Chondrocyte (in vitro differentiated cells): Measurements from ENCODE around the gene MED26. TPM values are rescaled to one million over a fixed set of nuclear protein-coding genes. Genes with fewer than 3 reads are reported as not detected.
"Not testable (repeated sequence)": the region's sequence is repeated elsewhere in the genome, so short reads cannot be mapped to it uniquely, and the experiment has no call there.

Source experiments
- DNase-seq: peaks from one replicate; pipeline ENCODE4 v3.0.0; 2021; ENCODE audit warnings: mixed read lengths, low spot score
- H3K27ac Mint-ChIP-seq: one replicate; pipeline ENCODE4 v1.8.0; 2021; ENCODE audit warnings: mild to moderate bottlenecking, moderate library complexity, mixed read lengths; ENCODE audit not compliant: unreplicated experiment
- H3K27me3 Mint-ChIP-seq: 2 replicates; pipeline ENCODE4 v1.8.0; 2021; ENCODE audit warnings: low read depth, mixed read lengths
- H3K36me3 Mint-ChIP-seq: 2 replicates; pipeline ENCODE4 v1.8.0; 2021; ENCODE audit warnings: low read depth, mixed read lengths
- H3K4me1 Mint-ChIP-seq: 2 replicates; pipeline ENCODE4 v1.8.0; 2021; ENCODE audit warnings: low read depth, mild to moderate bottlenecking, mixed read lengths
- H3K4me3 Mint-ChIP-seq: one replicate; pipeline ENCODE4 v1.8.0; 2021; ENCODE audit warnings: mild to moderate bottlenecking, moderate library complexity, mixed read lengths; ENCODE audit not compliant: unreplicated experiment
- H3K9me3 Mint-ChIP-seq: 2 replicates; pipeline ENCODE4 v1.8.0; 2021; ENCODE audit warnings: low read depth, mixed read lengths
- total RNA-seq: library from RNA; stranded (reverse); gene quantifications from 3 replicates; pipeline ENCODE4 v1.2.1, GENCODE V29; 2021
- TF ChIP-seq, protein P1 (sequence below): fragments of 200-600 bp; sonication (generic); IDR thresholded peaks from 2 replicates; pipeline ENCODE4 v1.5.0; 2021; ENCODE audit warnings: antibody characterized with exemption, mild to moderate bottlenecking, moderate library complexity

MED26 gene
- total RNA-seq, 1 donor from 2014 or later: 8.7 TPM

DNA sequence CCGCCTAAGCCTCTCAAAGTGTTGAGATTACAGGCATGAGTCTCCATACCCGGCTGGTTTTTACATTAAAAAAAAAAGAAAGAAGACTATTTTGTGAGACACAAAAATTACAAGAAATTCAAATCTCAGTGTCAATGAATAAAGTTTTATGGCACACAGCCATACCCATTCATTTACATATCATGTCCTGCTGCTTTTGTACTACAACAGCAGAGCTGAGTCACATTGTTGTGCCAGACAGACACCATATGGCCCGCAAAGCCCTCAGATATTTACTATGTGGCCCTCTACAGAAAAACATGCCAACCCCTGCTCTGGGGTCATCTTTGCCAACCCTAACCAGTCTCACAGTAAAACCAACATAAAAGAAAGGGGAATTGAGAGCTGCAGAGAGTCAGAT is 26.6 kb upstream of the MED26 start:
- no peak for DNase-seq
- H3K9me3 Mint-ChIP-seq: no peaks in the 10 kb centered on the region
- peaks cover 30% of the 10 kb centered on the region for H3K36me3 Mint-ChIP-seq
- H3K4me3 Mint-ChIP-seq: no peak overlapping the region
- TF ChIP-seq, protein P1, sequence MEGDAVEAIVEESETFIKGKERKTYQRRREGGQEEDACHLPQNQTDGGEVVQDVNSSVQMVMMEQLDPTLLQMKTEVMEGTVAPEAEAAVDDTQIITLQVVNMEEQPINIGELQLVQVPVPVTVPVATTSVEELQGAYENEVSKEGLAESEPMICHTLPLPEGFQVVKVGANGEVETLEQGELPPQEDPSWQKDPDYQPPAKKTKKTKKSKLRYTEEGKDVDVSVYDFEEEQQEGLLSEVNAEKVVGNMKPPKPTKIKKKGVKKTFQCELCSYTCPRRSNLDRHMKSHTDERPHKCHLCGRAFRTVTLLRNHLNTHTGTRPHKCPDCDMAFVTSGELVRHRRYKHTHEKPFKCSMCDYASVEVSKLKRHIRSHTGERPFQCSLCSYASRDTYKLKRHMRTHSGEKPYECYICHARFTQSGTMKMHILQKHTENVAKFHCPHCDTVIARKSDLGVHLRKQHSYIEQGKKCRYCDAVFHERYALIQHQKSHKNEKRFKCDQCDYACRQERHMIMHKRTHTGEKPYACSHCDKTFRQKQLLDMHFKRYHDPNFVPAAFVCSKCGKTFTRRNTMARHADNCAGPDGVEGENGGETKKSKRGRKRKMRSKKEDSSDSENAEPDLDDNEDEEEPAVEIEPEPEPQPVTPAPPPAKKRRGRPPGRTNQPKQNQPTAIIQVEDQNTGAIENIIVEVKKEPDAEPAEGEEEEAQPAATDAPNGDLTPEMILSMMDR: no peak
- no peak overlapping the region for H3K27ac Mint-ChIP-seq
- H3K4me1 Mint-ChIP-seq: peaks cover 20% of the 10 kb centered on the region
- H3K27me3 Mint-ChIP-seq: no peaks in the 10 kb centered on the region

DNA sequence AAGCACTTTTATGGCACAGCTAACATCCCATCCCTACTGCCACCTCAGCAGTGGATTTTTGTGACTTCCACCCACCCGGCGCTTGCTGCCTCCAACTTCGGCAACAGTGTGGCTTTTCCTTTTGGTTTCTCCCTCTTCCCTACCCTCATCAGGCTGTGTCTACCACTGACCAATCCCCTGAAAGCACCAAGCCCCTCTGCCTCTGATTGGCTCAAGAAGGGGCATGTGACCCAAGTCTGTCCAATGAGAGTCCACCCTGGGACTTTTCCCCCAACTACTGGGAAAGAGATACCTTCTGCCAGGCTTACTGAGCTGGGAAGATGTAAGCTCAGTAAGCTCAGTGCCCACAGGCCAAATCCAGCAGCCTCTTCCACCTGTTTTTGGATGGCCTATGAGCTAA is 26.1 kb upstream of the MED26 start:
- Mint-ChIP-seq H3K36me3 (peaks cover 30% of the 10 kb centered on the region), H3K27ac (no peak overlapping the region), H3K9me3 (no peaks in the 10 kb centered on the region), H3K4me1 (peaks cover 15% of the 10 kb centered on the region), H3K27me3 (no peaks in the 10 kb centered on the region), H3K4me3 (no peak overlapping the region)
- TF ChIP-seq, protein P1: no peak
- no peak for DNase-seq

DNA sequence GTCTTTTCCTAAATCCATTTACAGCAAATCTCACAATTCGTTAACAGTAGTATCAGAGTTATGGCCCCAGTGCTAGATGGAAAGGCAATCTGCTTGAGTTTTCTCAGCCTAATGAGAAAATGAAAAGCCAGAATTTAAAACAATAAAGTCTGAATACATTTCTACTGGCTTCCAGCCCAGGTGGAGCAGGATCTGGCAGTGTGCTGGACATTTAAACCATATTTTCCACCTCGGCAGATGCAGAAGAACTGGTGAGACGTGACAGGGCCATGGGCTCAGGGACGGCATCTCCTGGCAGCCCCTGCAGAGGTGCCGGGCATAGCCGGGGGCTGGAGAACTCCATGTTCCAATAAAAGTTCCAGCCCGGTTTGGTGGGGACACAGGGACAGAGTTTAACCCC is 24.9 kb upstream of the MED26 start:
- H3K9me3 Mint-ChIP-seq: no peaks in the 10 kb centered on the region

DNA sequence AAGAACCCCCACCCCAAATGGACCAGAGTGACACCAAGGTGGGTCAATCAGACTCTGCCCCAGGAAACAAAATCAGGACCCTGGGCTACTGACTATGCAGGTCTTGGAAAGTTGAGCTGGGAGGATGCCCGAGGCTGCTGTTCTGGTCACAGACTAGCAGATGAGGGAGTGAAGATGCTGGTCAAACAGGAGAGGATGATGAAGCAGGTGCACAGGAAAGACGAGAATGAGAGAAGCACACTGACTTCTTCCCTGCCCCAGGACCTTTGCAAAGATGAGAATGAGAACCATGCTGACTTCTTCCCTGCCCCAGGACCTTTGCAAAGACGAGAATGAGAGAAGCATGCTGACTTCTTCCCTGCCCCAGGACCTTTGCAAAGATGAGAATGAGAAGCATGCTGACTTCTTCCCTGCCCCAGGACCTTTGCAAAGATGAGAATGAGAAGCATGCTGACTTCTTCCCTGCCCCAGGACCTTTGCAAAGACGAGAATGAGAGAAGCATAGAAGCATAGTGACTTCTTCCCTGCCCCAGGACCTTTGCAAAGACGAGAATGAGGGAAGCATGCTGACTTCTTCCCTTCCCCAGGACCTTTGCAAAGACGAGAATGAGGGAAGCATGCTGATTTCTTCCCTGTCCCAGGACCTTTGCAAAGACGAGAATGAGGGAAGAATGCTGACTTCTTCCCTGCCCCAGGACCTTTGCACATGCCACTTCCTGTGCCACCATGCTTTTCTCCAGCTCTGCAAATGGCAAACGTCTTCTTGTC is 23.6 kb upstream of the MED26 start:
- not testable (repeated sequence) for DNase-seq

More for the DNA sequence above, 24.9 kb upstream of the MED26 start:
- TF ChIP-seq, protein P1: no peak
- Mint-ChIP-seq H3K27ac (no peak overlapping the region), H3K4me1 (peaks cover 5% of the 10 kb centered on the region), H3K36me3 (peaks cover 27% of the 10 kb centered on the region), H3K27me3 (no peaks in the 10 kb centered on the region), H3K4me3 (no peak overlapping the region)
- DNase-seq: no peak

DNA sequence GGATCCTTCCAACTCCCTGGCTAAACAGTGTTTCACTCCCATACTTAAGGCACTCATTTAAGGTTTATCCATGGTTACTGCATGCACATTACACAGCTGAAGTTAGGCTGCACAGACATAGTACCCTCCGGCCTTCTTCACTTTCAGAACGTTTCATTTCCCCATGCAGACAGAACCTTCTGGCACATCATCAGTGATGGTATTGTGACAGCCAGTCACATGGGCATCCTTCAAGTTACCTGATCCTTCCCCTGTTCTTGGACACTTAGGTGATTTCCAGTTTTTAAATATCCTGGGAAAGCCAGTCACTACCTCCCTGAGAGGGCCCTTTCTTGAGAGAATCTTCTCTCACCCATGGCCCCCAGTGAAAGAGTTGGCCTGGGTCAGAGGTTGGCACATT is 22.8 kb upstream of the MED26 start:
- no peak for DNase-seq
- Mint-ChIP-seq H3K36me3 (peaks cover 22% of the 10 kb centered on the region), H3K9me3 (no peaks in the 10 kb centered on the region), H3K27ac (no peak overlapping the region), H3K4me1 (no peaks in the 10 kb centered on the region), H3K4me3 (no peak overlapping the region), H3K27me3 (no peaks in the 10 kb centered on the region)
- TF ChIP-seq, protein P1: no peak

More for the DNA sequence above, 23.6 kb upstream of the MED26 start:
- H3K9me3 Mint-ChIP-seq, H3K4me3 Mint-ChIP-seq, H3K27me3 Mint-ChIP-seq, H3K27ac Mint-ChIP-seq, H3K4me1 Mint-ChIP-seq: not testable (repeated sequence)
- H3K36me3 Mint-ChIP-seq: peaks cover 24% of the 10 kb centered on the region

DNA sequence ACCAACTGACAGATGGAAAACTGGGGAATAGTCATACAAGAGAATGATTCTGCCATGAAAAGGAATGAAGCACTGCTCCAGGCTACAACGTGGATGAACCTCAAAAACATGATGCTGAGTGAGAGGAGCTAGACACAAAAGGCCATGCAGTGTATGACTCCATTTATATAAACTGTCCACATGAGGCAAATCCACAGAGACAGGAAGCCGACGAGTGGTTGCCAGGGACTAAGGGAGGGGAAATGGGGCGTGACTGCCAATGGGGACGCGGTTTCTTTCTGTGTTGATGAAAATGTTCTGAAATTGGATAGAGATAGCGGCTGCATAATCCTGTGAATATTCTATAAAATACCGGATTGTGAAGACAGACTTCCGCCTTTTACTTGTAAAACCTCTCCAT is 21.7 kb upstream of the MED26 start:
- H3K27me3 Mint-ChIP-seq: no peaks in the 10 kb centered on the region
- H3K36me3 Mint-ChIP-seq: peaks cover 22% of the 10 kb centered on the region
- no peaks in the 10 kb centered on the region for H3K9me3 Mint-ChIP-seq
- H3K4me3 Mint-ChIP-seq: no peak overlapping the region
- no peak overlapping the region for H3K27ac Mint-ChIP-seq
- TF ChIP-seq, protein P1: no peak
- H3K4me1 Mint-ChIP-seq: no peaks in the 10 kb centered on the region
- DNase-seq: no peak
